ENCODE results near the gene LPP.

DNA sequence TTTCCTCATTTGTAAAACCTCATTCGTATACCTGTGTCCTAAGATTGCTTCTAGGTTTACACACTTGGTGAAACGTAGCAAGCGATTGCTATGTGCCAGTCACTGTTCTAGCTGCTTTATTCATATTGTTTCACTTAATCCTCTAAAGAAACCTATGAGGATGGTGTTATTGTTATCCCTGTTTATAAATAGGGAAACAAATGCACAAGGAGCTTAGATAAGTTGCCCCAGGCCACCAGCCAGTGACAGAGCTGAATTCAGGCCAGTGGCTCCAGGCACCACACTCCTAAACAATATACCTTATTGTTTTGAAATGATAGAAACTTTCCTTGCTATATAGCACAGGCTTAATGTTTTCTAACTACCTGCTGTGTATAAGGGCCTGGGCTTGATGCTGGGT, 44.0 kb downstream of the LPP start:
- TF ChIP-seq, protein P1, sequence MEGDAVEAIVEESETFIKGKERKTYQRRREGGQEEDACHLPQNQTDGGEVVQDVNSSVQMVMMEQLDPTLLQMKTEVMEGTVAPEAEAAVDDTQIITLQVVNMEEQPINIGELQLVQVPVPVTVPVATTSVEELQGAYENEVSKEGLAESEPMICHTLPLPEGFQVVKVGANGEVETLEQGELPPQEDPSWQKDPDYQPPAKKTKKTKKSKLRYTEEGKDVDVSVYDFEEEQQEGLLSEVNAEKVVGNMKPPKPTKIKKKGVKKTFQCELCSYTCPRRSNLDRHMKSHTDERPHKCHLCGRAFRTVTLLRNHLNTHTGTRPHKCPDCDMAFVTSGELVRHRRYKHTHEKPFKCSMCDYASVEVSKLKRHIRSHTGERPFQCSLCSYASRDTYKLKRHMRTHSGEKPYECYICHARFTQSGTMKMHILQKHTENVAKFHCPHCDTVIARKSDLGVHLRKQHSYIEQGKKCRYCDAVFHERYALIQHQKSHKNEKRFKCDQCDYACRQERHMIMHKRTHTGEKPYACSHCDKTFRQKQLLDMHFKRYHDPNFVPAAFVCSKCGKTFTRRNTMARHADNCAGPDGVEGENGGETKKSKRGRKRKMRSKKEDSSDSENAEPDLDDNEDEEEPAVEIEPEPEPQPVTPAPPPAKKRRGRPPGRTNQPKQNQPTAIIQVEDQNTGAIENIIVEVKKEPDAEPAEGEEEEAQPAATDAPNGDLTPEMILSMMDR (IDR thresholded peaks at IDR 0.05; ENCODE audit: low read depth, low read length, poor library complexity, severe bottlenecking), result no peak
- TF ChIP-seq EZH2phosphoT487 (IDR thresholded peaks at IDR 0.05; ENCODE audit: borderline replicate concordance, low read length), result no peak
